Stimulated activated naive B cell treated with anti-CD40 and anti-IgM and Interleukin-4, amounts not matched to agents 10 μg/mL and 1 μg/mL and 100 μg/mL, for 72 hours (primary cell): ENCODE data around the gene CCDC122.

Experiments
- ATAC-seq, 2 donors: fragments of 150-1000 bp; cut with Tn5 transposase; replicated peaks; 2 replicates each; pipeline ENCODE4 v1.10.0; 2021; ENCODE audit warnings: moderate library complexity in 1 of 2
- DNase-seq: peaks from one replicate; pipeline ENCODE4 v3.0.0; 2021
- H3K27ac Mint-ChIP-seq: one replicate; pipeline ENCODE4 v1.8.0; 2022; ENCODE audit warnings: mild to moderate bottlenecking, mixed read lengths
- H3K27me3 Mint-ChIP-seq, 2 donors: one replicate each; pipeline ENCODE4 v1.8.0; 2022; ENCODE audit warnings: mixed read lengths in 2 of 2
- H3K36me3 Mint-ChIP-seq, 2 donors: one replicate each; pipeline ENCODE4 v1.8.0; 2022; ENCODE audit warnings: mixed read lengths in 2 of 2, mild to moderate bottlenecking in 1 of 2
- H3K4me1 Mint-ChIP-seq, 2 donors: one replicate each; pipeline ENCODE4 v1.8.0; 2022; ENCODE audit warnings: mixed read lengths in 2 of 2, mild to moderate bottlenecking in 1 of 2
- H3K4me3 Mint-ChIP-seq, 2 donors: one replicate each; pipeline ENCODE4 v1.8.0; 2022; ENCODE audit warnings: mild to moderate bottlenecking in 2 of 2, mixed read lengths in 2 of 2, moderate library complexity in 1 of 2
- H3K9me3 Mint-ChIP-seq, 2 donors: one replicate each; pipeline ENCODE4 v1.8.0; 2022; ENCODE audit warnings: mixed read lengths in 2 of 2, mild to moderate bottlenecking in 1 of 2

CCDC122 gene

GRCh38 chr13:43878892-43879754 is at the start of gene CCDC122:
CCDC122 (minus strand) TSS chr13:43879740; CDS start chr13:43869376, 10,364 bp downstream.
- peak within 1 kb of the TSS; percentile 98 for H3K27ac Mint-ChIP-seq
- peak within 1 kb of the TSS; percentile 95 for H3K4me3 Mint-ChIP-seq
- DNase-seq (peak; percentile 80), ATAC-seq (peak; percentile 89 to 91)
- H3K36me3 Mint-ChIP-seq: peaks cover 0 to 1% of the 10 kb centered on the region in 2 donors
- H3K27me3 Mint-ChIP-seq: no peaks in the 10 kb centered on the region
- no peaks in the 10 kb centered on the region for H3K9me3 Mint-ChIP-seq
- peaks cover 18 to 33% of the 10 kb centered on the region in 2 donors for H3K4me1 Mint-ChIP-seq

- Mint-ChIP-seq H3K4me1 (peaks cover 6 to 12% of the 10 kb centered on the region in 2 donors), H3K27ac (no peak overlapping the region), H3K36me3 (no peaks in the 10 kb centered on the region), H3K4me3 (no peak overlapping the region), H3K27me3 (peaks cover 39 to 43% of the 10 kb centered on the region in 2 donors), H3K9me3 (no peaks in the 10 kb centered on the region)
- ATAC-seq (peak; percentile 91 to 97), DNase-seq (no peak)
These were observed 45.2 kb upstream of the CCDC122 start for GRCh38 chr13:43924549-43925245.

DNA sequence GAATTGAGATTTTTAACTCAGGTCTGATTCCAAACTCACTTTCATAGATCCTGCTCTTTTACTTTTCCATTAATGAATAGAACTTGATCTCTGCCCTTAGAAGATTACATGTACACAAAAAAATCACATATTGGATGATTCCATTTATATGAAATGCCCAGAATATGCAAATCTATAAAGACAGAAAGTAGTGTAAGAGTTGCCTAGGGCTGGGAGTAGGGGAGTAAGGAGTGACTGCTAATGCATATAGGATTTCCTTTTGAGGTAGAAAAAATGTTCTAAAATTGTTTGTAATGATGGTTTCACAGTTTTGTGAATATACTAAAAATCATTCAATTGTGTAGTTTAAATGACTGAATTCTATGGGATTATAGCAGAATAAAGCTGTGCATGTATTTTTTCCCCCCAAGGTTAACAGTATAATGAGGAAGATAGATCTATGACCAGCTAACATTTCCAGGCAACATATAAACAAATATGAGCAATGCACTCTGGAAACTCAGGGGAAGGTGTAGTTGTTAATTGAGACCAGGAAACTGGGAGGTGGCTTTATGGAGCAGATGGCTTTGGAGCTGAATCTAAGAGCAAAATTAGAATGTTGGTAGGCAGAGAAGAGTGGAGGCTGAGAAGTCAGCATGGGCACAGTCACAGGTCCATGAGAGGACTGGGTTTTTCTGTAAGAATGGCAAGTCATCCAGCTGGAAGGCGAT is 41.6 kb upstream of the CCDC122 start:
- no peak overlapping the region for H3K27ac Mint-ChIP-seq

DNA sequence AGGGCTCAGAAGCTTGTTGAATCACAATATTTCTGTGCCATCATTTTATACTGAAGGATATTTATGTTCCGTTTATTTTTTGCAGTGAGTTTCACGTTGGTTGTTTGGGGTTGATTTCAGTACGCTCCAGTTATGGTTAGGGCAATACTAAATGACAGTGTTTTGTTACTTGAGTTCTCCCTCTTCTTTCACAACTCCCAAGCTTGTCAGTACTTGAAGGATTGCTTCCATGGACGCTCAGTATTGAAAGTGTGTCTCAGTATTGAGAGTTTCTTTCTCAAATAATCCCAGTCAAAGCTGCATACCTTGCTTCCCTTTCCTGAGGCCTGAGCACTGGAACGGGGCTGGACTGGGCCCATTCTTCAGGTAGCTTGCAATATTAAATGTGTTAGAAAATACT is 39.1 kb upstream of the CCDC122 start:
- Mint-ChIP-seq H3K4me3 (no peak overlapping the region), H3K36me3 (no peaks in the 10 kb centered on the region), H3K9me3 (no peaks in the 10 kb centered on the region), H3K27ac (no peak overlapping the region), H3K4me1 (no peaks in the 10 kb centered on the region), H3K27me3 (peaks cover 37 to 39% of the 10 kb centered on the region in 2 donors)
- DNase-seq: no peak
- ATAC-seq: no peak

More for the DNA sequence above, 41.6 kb upstream of the CCDC122 start:
- H3K4me3 Mint-ChIP-seq: no peak overlapping the region
- DNase-seq (no peak), ATAC-seq (no peak)
- H3K9me3 Mint-ChIP-seq: no peaks in the 10 kb centered on the region
- H3K36me3 Mint-ChIP-seq: no peaks in the 10 kb centered on the region
- peaks cover 40 to 47% of the 10 kb centered on the region in 2 donors for H3K27me3 Mint-ChIP-seq
- H3K4me1 Mint-ChIP-seq: peaks cover 6 to 12% of the 10 kb centered on the region in 2 donors

DNA sequence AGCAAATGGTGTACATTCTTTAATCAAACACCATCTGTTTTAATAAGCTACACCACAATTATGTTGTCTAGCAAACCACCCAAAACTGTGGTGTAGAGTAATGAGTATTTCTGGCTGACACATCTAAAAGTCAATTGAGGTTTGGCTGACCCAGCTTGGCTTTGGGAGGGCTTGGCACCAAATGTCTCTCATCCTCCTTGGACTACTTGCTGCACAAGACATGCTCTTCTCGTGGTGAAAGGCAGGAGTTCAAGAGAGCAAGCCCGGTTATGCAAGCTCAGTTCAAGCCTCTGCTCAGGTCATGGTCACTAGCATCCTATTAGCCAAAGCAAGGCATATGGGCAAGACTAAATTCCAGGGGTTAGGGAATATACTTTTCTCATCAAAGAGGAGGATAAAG is 37.3 kb upstream of the CCDC122 start:
- peaks cover 40 to 49% of the 10 kb centered on the region in 2 donors for H3K27me3 Mint-ChIP-seq
- H3K9me3 Mint-ChIP-seq: no peaks in the 10 kb centered on the region
- ATAC-seq (no peak), DNase-seq (no peak)
- no peaks in the 10 kb centered on the region for H3K4me1 Mint-ChIP-seq
- H3K36me3 Mint-ChIP-seq: no peaks in the 10 kb centered on the region
- no peak overlapping the region for H3K27ac Mint-ChIP-seq
- no peak overlapping the region for H3K4me3 Mint-ChIP-seq

- DNase-seq: no peak
- no peaks in the 10 kb centered on the region for H3K36me3 Mint-ChIP-seq
- no peak overlapping the region for H3K27ac Mint-ChIP-seq
- no peak for ATAC-seq
- no peaks in the 10 kb centered on the region for H3K4me1 Mint-ChIP-seq
- peaks cover 27 to 37% of the 10 kb centered on the region in 2 donors for H3K27me3 Mint-ChIP-seq
- no peaks in the 10 kb centered on the region for H3K9me3 Mint-ChIP-seq
- H3K4me3 Mint-ChIP-seq: no peak overlapping the region
These were observed 35.9 kb upstream of the CCDC122 start for GRCh38 chr13:43915451-43915850.

GRCh38 chr13:43911871-43912270 is 32.3 kb upstream of the CCDC122 start:
- H3K36me3 Mint-ChIP-seq: no peaks in the 10 kb centered on the region

DNA sequence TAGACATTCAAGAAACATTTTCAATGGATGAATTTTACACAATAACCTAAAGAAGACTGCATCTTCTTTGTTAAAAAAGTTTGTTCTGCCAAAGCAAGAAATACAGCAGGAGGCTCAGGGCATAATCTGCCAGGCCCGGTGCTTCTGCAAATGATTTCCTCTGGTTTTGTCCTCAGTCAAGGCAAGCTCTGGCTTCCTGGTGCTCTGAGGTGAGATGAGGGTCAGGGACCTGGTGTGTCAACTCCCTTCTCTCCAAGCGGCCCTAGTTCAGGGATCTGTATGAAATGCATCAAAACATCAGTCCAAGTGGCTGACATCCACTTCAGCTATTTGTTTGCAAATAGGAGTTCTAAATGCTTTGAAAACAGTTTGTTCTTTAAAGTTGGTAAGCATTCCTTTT is 31.7 kb upstream of the CCDC122 start:
- Mint-ChIP-seq H3K4me3 (no peak overlapping the region), H3K36me3 (no peaks in the 10 kb centered on the region), H3K9me3 (no peaks in the 10 kb centered on the region), H3K27me3 (peaks cover 20 to 33% of the 10 kb centered on the region in 2 donors), H3K4me1 (peaks cover 1 to 5% of the 10 kb centered on the region in 2 donors), H3K27ac (no peak overlapping the region)
- ATAC-seq (no peak), DNase-seq (no peak)

More at GRCh38 chr13:43911871-43912270, 32.3 kb upstream of the CCDC122 start:
- DNase-seq (no peak), ATAC-seq (no peak)
- Mint-ChIP-seq H3K9me3 (no peaks in the 10 kb centered on the region), H3K4me3 (no peak overlapping the region), H3K27me3 (peaks cover 20 to 32% of the 10 kb centered on the region in 2 donors), H3K4me1 (peaks cover 1 to 5% of the 10 kb centered on the region in 2 donors), H3K27ac (no peak overlapping the region)

DNA sequence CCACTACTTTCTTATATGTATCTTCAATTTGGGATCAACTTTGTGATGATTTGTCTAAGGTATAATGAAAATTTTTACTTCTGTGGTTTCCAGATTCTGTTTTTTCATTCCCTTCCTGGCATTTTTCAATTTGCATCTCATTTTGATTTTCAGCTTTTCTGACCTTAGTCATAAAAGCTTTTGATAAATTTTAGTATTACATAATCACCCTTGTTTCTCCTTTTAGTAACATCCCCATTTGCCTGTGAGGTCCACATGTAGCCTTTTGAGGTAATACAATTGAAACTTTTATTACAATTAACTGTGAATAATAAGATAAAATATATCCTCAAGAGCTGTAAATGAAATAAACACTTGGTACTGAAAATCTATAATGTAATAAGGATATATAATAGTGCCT is 31.3 kb upstream of the CCDC122 start:
- no peak for ATAC-seq
- H3K9me3 Mint-ChIP-seq: no peaks in the 10 kb centered on the region

DNA sequence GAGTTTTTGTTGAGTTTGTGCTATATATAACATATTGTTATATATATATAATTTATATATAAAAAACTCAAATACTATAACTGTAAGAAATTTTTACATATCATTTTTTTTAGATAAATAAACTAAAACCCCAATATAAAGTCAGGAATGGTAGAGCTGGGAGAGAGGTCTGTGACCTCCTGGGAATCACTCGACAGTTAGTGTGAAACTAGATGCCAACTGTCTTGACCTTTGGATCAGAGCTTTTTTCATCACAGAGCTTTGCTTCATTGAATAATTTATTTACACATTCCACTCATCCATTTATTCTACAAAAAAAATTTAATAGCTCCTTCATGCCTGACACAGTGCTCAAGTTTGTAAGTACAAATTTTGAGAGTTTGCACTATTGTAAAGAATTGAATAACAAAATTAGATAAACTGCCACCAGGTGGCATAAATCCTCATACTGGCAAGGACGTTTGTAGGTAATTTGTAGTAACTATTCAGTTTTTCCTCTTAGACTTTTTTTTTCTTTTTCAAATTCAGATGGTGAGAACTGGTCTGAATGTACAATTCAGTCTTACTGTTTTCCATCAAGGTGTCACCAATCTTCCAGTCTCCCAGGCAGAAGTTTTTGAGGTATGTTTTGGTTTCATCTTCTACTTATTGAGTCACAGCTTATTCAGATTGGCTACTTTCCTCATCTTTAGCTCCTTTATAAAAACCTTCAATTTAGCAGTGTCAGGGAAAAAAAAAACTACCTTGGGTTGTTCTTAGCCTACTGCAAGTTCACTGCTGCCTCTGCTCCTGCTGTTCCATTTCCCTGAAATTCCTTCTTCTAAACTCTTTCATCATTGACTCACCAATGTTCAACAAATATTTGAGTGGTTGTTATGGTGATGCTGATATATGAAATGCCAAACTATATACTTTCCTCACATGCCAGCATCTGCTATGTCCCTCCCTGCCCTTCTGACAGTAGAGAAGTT is 28.9 kb upstream of the CCDC122 start:
- Mint-ChIP-seq H3K4me1 (peaks cover 1 to 5% of the 10 kb centered on the region in 2 donors), H3K9me3 (no peaks in the 10 kb centered on the region), H3K27ac (peak overlapping the region; percentile 60), H3K4me3 (no peak overlapping the region), H3K27me3 (peaks cover 20 to 34% of the 10 kb centered on the region in 2 donors), H3K36me3 (no peaks in the 10 kb centered on the region)
- ATAC-seq (peak; percentile 29 to 33), DNase-seq (no peak)

More for the DNA sequence above, 31.3 kb upstream of the CCDC122 start:
- Mint-ChIP-seq H3K27me3 (peaks cover 20 to 33% of the 10 kb centered on the region in 2 donors), H3K27ac (no peak overlapping the region), H3K4me1 (peaks cover 1 to 5% of the 10 kb centered on the region in 2 donors), H3K36me3 (no peaks in the 10 kb centered on the region), H3K4me3 (no peak overlapping the region)
- DNase-seq: no peak

- Mint-ChIP-seq H3K36me3 (no peaks in the 10 kb centered on the region), H3K27ac (no peak overlapping the region), H3K4me1 (peaks cover 1 to 5% of the 10 kb centered on the region in 2 donors), H3K9me3 (no peaks in the 10 kb centered on the region), H3K4me3 (no peak overlapping the region), H3K27me3 (peaks cover 14 to 23% of the 10 kb centered on the region in 2 donors)
- peak; percentile 60 to 69 for ATAC-seq
- no peak for DNase-seq
These were observed 26.0 kb upstream of the CCDC122 start for GRCh38 chr13:43905435-43906031.

GRCh38 chr13:43895940-43896339 is 16.4 kb upstream of the CCDC122 start:
- DNase-seq (no peak), ATAC-seq (no peak)
- Mint-ChIP-seq H3K36me3 (peaks cover 3 to 7% of the 10 kb centered on the region in 2 donors), H3K4me3 (no peak overlapping the region), H3K27me3 (no peaks in the 10 kb centered on the region), H3K27ac (no peak overlapping the region), H3K4me1 (peaks cover 0 to 5% of the 10 kb centered on the region in 2 donors), H3K9me3 (no peaks in the 10 kb centered on the region)

DNA sequence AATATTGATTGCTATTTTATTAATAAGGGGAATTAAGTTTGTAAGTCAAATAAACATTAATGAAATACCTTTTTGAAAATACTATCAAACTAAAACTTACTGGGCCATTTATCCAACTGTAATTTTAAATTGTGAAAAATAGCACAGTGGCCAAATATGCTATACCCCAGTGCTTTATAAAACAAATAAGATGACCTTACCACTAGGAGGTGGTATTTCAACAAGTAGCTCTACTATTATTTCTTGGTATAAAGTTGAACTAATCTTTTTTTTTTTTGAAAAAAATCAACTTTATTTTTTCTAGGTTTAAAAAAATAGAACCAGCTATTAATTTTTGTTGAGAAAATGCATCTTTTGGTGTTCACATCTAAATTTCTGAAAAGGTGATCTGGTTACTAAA is 14.9 kb upstream of the CCDC122 start:
- H3K9me3 Mint-ChIP-seq: no peaks in the 10 kb centered on the region
- DNase-seq (no peak), ATAC-seq (no peak)
- H3K4me3 Mint-ChIP-seq: no peak overlapping the region
- H3K36me3 Mint-ChIP-seq: peaks cover 3 to 7% of the 10 kb centered on the region in 2 donors
- H3K27ac Mint-ChIP-seq: no peak overlapping the region
- peaks cover 0 to 5% of the 10 kb centered on the region in 2 donors for H3K4me1 Mint-ChIP-seq
- no peaks in the 10 kb centered on the region for H3K27me3 Mint-ChIP-seq
